GM19397 (cell line): Measurements from ENCODE around the gene FNDC3A.

Experiments used
- ATAC-seq: cut with Tn5 transposase; IDR thresholded peaks from one replicate; pipeline ENCODE4 v1.9.1; 2021; ENCODE audit warnings: mild to moderate bottlenecking, moderate library complexity; ENCODE audit not compliant: unreplicated experiment

FNDC3A gene

DNA sequence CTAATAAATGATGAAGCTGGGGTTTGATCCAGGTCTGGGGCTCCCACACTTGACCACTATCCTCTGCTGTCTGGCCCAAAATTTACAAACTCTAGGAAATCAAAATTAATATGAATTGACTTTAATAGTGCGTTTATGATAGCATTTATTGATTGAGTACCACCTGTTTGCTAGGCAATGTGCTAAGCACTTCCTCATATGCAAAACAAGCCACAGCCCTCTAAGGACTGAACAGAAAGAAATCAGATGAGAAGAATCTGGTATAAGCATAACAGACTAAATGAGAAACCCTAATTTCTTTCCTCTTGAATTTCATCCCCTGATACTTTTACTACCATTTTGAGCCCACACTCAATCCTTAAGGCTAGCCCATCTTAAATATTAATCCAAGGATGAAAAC is 237.8 kb downstream of the FNDC3A start:
- no peak for ATAC-seq

DNA sequence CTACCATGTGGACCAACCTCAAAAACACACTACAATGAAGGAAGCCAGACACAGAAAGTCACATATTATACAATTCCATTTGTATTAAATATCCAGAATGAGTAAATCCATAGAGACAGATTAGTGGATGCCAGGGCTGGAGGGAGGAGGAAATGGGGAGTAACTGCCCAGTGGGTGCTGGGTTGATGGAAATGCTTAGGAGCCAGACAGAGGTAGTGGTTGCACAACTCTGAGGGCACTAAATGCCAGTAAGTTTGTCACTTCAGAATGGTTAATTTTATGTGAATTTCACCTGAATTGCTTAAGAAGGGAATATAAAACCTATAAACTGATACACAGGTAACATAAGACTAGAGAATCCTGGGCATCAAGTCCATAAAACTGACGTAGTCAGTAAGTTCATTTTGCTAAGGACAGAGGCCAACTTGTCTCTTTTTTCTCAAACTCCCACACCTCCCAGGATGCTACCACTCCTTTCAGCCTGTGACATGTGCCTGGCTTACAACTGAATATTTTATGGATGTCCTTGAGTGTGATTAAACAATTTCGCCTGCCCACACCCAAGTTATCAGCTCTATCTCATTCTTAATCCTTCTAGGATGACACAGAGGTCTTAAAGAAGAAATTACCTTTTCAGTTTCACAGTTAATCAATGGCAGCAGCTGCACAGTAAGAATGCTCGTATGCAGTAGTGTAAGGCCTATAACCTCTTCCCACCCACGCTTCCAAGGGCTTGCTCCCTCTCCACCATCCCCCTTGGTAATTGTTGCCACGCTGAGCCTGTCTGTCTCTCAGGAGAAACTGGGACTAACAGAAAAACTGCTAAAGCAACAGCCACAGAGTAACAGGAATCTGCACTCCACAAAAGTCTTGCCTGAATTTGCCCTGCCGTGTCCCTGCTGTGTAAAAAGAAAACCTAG is 238.5 kb downstream of the FNDC3A start:
- no peak for ATAC-seq

DNA sequence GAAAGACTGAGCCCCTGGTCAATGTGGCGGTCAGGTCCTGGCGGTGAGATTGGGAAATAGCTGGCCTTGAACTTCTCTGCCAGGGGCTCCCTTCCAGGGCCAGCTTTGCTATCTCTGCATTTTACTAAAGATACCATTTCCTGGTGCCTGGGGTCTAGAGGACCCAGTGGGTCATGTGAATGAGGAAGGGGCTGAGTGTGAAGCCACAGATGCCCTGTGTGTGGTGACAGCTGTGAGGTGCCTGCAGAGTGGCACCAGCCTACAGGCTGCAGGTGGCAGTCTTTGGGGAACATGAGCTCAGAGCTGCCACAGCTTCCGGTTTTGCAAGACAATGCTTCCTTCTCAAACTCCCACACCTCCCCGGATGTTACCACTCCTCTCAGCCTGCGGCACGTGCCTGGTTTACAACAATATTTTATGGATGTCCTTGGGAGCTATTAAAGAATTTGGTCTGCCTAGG is 239.2 kb downstream of the FNDC3A start:
- ATAC-seq: no peak

DNA sequence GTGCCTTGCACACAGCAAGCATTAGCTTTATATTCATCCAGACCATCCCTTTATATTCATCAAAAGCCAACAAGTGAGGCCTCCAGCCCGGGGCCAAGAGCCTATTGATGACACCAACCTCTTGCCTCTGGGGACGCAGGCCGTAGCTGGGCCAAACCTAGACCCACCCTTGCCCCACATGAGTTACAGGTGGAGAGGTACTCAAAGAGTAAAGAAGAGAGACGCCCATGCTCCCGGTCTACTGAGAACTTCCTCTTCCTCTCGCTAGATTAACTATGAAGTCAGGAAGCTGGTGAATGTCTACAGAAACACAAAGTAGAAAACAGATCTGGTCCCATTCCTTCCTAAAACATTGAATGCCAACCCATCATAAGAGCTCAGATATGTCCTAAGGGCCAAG is 240.6 kb downstream of the FNDC3A start:
- no peak for ATAC-seq

DNA sequence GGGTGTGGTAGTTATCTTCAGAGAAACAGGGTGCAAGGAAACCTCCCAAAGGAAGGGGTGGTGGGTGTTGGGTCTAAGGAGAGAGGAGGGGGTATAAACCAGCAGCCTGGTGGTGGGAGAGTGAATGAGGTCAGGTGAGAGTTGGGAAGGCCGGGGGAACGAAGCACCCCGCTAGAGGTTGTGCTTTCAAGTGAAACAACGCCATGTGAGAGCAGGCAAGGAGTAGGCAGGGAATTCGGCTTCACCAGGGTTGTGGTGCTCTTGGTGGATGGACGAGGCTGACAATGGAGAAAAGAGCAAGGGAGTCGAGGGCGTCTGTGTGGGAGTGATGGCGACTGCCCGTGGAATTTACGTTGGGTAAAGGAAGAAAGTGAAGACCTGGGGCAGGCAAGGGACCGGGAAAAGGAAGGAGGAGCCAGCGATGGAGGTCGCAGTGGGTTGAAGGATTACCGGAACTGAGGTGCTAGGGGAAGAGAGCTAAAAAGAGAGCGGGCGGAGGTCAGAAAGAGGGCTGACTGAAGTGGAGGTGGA is 242.3 kb downstream of the FNDC3A start:
- no peak for ATAC-seq

DNA sequence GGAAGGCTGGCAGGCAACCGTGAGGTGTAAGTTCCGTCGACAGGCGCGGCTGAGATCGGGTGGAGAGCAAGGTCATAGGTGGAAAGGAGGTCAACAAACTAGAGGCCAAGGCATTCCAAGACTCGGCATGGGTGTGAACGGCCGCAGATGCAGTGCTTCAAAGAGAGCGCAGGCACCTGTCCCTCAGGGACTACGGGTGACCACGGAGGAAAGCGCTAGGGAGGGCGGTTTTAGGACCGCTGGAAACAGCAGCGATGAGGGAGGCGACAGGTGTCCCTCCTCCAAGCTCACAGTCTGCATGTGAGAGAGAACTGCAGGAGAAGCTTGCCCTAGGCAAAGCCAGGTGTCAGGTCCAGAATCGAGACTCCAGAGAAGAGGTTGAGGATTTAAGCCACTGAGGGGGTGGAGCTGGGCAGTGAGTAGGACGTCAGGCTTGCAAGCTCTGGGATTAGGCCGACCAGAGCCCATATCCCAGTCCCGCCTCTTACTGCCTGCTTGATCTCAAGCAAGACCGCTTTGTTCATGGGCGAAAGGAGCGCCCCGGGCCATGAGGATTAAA is 242.9 kb downstream of the FNDC3A start:
- ATAC-seq: no peak

DNA sequence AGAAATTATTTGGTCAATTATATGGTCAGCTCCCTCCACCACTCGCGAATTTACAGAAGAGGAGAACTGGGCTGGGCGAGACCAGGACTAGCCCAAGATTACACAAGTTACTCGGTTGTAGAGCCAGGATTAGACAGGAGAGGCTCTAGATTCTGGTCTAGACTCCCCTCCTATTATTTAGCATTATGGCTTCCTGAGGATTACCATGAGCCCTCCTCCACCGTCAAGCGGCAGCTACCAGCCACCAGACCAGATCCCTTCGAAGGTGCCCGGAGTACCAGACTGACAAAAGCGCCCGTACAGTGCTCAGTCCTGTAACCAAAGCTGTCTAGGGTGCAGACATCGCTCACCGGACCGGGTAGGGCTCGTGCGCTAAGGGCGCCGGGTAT is 243.9 kb downstream of the FNDC3A start:
- no peak for ATAC-seq

DNA sequence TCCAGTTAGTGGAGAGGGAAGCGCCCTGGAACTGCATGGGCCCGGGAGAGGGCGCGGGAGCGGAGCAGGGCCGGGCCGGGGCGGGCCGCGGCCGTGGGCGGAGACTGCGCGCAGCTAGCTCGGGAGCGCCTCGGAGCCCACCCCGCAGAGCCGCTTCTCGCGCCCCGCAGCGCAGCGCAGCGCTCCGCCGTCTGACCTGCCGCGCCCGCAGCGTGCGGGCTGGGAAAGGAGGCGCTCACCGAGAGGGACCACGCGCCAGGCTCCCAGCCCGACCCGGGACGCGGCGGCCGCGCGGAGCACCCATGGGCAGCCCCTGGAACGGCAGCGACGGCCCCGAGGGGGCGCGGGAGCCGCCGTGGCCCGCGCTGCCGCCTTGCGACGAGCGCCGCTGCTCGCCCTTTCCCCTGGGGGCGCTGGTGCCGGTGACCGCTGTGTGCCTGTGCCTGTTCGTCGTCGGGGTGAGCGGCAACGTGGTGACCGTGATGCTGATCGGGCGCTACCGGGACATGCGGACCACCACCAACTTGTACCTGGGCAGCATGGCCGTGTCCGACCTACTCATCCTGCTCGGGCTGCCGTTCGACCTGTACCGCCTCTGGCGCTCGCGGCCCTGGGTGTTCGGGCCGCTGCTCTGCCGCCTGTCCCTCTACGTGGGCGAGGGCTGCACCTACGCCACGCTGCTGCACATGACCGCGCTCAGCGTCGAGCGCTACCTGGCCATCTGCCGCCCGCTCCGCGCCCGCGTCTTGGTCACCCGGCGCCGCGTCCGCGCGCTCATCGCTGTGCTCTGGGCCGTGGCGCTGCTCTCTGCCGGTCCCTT is 244.5 kb downstream of the FNDC3A start, which contains the start of gene MLNR:
Gene MLNR, plus strand, starts transcription at position 303 of the 820 bp plus-strand sequence. Its CDS starts 0 bp downstream, at position 303.
- no peak for ATAC-seq

DNA sequence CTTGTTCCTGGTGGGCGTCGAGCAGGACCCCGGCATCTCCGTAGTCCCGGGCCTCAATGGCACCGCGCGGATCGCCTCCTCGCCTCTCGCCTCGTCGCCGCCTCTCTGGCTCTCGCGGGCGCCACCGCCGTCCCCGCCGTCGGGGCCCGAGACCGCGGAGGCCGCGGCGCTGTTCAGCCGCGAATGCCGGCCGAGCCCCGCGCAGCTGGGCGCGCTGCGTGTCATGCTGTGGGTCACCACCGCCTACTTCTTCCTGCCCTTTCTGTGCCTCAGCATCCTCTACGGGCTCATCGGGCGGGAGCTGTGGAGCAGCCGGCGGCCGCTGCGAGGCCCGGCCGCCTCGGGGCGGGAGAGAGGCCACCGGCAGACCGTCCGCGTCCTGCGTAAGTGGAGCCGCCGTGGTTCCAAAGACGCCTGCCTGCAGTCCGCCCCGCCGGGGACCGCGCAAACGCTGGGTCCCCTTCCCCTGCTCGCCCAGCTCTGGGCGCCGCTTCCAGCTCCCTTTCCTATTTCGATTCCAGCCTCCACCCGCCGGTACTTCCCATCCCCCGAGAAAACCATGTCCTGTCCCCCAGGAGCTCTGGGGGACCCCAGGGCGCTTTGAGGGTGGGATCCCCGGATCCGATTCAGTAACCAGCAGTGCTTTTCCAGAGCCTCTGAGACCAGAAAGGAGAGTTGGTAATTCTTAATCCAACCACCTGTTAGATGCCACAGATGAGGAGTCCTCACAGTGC is 245.3 kb downstream of the FNDC3A start:
- no peak for ATAC-seq

DNA sequence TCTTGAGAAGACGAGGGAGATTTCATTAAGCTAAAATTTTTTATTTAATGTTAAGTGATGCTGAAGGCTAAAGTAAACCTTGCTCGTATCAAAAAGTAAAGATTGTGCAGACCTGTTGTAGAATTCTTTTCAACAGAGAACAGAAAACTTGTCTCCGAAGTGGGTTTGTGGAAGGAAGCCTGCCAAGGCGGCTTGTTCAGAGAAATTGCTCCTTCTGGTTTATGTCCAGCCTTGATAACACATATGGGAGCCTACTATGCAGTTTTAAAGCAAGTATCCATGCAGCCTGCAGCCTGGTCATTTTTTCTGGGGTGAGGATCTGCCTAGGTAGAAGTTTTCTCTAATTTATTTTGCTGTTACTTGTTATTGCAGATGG is 245.9 kb downstream of the FNDC3A start:
- ATAC-seq: no peak

DNA sequence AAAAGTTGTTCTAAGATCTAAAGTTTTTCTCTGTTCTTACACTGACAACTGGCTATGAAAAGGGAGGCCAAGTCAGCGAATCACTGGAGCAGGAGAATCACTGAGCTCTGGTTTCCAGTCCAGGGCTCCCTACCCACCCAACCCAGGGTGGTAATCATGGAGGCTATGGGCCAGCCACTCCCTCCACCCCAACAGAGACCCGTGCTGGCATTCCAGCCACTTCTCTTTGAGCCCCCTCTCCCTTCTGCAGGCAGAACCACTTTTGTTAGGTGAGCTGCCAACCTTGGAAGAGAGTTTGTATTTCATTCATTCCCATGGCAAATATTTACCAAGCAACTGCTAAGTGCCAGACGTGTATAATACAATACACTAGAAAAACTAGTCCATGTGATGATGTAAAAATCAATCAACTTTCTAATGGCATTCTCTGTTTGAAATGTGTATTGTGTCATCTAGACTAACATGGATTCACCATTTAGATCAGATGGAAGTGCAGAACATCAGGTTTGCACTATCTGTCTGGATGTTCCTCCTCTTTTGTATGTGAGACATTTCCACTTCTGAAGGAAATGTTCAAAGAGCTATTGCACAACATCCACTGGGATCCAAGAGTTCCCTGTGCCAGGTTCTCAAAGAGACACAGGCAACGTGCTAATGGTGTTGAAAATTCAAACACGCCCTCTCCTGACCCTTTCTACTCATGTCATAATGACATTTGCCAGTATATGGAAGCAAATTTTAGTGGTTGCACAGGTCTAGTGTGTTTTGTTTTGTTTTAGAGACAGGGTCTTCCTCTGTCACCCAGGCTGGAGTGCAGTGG is 249.7 kb downstream of the FNDC3A start:
- ATAC-seq: no peak

DNA sequence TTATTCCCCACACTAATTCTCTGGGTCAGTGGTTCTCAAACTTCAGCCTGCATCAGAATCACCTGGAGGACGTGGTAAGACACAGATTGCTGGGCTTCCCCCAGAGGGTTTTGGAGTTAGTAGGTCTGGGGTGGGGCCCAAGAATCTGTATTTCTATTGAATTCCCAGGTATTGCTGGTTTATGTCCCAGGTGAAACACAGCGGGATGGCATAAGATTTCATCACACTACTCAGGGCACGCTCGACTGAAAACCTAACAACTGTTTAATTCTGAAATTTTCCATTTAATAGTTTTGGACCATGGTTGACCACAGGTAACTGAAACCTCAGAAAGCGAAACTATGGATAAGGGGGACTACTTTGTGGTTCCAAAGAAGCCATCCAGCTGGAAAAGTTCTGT is 250.9 kb downstream of the FNDC3A start:
- ATAC-seq: no peak

DNA sequence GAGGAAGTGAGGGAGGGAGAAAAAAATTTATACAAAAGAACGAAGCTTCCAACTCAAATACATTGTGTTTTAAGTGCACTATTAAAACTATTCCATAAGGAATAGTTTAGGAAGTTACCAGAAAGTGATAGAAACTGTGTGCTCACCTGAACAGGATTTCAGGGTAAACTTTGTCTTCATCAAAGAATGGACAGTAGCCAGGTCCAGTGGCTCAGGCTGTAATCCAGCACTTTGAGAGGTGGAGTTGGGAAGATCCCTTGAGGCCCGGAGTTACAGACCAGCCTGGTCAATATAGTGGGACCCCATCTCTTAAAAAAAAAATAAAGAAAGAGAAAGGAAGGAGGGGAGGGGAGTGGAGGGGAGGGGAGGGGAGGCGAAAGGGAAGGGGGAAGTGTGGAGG is 259.0 kb downstream of the FNDC3A start:
- ATAC-seq: no peak

DNA sequence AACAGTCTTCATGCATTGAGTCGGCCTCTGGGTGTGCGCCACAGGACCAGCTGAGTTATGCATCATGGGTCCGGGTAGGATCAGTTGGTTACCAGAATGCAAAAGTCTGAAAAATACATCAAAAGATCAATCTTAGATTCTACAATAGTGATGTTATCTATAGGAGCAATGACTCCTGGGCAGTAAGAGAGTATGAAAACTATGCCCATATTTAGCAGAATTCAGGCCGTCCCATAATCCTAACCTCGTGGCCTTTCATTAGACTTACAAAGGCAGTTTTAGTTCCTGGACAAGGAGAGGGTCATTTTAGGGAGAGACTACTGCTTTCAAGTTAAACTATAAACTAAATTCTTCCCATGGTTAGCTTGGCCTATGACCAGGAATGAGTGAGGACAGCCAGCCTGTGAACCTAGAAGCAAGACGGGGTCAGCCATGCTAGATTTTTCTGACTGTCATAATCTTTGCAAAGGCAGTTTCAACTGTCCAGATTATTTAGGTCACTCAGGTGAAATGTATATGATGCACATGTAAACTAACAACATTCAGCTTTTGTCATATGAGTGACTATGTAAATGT is 260.2 kb downstream of the FNDC3A start:
- no peak for ATAC-seq

DNA sequence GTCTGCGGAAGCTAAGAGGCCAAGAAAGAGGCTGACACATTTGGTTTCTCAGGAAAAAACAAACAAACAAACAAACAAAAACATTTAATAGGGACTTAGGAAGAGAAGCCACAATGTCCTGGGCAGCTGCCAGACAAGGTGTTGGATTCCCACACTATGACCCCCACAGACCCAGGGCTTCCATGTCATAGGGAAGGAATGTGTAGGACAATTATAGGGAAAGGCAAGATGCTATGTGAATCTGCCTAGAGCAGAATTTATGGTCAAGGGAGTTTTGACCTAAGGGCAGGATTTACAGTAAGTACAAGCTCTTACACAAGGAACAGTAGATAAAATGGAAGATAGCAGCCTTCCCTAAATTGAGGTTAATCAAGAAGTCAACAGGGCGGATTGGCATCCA is 262.9 kb downstream of the FNDC3A start:
- ATAC-seq: no peak

DNA sequence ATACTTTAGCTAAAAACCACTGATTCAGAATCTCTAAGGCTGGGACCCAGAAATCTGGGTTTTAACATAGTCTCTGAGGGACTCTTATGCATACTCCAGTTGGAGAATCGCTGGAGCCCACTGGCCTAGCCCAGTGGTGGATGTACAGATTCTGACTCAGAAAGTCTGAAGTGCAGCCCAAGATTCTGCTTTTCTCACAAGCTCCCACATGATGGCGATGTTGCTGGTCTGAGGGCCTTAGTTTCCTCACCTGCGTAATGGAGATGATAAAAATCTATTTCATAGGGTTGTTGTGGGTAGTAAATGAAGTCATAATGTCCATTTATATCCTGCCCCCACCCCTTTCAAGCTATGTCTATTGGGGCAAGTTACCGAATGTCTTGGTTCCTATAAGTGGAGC is 264.3 kb downstream of the FNDC3A start:
- no peak for ATAC-seq

DNA sequence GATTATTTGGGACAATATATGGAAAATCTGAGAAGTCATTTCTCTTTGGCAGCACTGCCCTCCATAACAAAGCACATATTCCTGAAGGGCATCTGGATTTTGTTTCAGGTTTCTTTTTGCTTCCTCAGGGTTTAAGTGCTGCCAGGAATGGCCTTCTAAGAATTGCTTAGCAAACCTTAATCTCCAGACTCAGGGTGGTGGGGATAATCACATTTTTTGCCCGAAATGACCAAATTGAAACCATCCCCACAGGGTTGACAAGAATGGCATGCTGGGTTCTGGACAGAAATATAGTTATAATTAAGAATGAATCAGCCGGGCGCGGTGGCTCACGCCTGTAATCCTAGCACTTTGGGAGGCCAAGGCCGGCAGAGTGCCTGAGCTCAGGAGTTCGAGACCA is 265.6 kb downstream of the FNDC3A start:
- no peak for ATAC-seq

DNA sequence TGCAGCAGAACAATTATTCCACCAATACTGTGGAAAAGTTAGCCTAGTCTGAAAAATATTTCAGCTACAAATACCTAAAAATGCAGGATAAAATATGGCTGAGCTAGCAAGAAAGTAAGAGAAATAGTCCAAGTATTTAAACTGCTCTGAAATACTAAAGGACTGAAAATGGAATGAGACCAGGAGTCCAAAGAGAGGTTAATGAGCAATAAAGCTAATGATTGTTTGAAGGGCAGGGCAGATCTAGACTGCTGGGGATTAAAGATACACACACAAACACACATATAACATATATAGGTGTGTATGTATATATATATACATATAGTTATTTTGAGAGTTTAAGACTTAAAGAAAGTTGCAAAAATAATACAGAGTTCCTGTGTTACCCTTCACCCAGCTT is 269.4 kb downstream of the FNDC3A start:
- ATAC-seq: no peak

DNA sequence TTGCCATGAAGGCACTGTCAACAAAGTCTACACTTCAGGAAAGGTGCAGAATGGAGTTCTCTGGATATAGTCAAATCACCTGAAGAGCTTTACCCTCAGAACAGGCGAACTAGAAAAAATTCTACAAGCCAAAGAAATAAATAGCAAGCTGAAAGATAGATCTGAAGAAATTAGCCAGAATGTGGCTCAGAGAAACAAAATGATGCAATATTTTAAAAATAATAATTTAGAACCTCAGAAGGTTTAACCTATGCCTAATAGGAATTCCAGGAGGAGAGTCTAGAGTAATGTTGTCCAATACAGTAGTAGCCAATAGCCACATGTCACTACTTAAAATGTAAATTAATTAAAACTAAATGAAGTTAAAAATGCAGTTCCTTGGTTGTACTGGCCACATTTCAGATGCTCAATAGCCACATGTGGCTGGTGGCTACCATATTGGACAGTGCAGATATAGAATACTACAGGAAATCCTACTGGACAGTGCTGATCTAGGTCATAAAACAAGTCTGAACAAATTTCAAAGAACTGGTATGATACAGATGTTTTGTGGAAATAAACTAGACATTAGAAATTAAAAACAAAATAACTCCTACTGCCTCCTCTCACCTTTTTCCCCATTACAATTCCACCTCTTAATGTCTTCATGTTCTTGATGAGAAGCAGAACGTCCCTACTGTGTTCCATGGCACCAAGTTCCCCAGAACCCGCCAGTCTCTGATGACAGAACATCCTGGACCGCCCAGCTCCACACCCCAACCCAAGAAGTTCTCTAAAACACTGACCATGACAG is 271.3 kb downstream of the FNDC3A start:
- ATAC-seq: peak; percentile 36
